AG08396 (cell line): ENCODE results near the gene SLC9A7.

Source experiments
- DNase-seq: peaks from one replicate; pipeline ENCODE4 v3.0.0; 2012; ENCODE audit warnings: low spot score, mixed read lengths

The SLC9A7 gene

DNA sequence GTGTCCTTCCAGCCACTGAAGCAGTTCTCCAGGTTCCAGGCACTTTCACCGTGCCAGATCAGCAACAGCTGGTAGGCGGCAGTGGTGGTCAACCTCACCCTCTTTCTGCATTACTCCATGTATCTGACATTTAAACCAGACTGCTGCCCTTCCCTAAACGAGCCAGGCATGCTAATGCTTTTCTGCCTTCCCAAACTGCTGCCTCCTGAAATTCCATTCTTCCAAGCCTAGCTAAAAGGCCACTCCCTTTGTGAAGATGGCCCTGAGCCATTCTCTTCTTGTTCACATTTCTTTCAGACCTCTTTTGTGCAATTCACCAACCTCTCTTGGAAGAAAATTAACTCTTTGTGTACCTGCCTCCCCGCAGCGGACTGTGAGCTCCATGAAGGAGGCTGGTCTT is 111.7 kb downstream of the SLC9A7 start:
- no peak for DNase-seq

DNA sequence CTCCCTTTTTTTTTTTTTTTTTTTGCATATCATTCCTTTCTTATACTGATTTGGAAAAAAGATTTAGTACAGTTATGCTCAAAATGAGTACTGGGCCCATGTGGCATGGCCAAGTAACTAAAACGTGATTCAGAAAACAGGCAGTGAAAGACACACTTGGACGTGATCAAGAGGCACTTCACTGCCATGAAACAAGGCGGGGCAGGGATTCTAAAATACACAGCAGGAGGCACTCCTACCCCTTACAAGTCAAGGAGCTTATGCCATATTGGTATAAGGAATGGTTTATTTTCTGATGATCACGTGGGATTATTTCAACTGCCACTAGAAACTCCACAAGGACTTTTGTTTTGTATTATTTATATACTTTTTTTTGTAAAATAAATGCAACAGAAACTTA is 113.3 kb downstream of the SLC9A7 start:
- no peak for DNase-seq

DNA sequence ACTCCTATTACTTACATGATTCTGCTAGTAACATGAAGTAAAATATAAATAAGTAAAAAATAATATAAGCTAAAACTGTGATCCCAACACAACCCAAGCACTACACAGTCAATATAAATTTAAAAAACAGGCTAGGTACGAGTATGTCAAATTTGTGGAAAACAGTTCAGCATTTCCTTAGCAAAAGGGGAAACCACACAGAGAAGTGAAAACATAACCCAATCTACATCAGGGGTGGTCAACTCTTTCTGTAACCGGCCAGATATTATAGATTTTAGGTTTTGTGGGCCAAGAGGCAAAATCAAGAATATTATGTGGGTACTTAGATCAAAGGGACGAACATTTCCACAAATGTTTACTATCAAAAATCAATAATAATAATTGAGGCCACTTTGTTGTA is 115.3 kb downstream of the SLC9A7 start:
- no peak for DNase-seq

DNA sequence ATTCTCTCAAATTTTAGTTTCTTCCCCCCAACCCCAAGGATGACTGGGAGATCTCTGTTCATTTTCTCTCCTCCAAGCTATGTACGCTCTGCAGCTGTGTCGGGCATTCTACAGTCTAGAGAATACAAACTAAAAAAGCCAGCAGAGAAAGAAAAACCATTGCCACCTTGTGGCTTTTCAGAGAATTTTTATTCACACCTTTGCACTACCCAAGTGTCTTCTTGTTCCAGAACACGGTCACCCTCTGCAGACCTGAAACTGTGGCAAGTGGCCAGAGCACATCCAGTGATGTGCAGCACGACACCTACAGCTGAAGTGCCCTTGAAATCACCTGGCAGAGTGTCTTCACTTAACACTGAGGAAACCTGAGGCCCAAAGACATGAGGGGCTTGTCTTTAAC is 116.8 kb downstream of the SLC9A7 start:
- DNase-seq, result peak; percentile 28

DNA sequence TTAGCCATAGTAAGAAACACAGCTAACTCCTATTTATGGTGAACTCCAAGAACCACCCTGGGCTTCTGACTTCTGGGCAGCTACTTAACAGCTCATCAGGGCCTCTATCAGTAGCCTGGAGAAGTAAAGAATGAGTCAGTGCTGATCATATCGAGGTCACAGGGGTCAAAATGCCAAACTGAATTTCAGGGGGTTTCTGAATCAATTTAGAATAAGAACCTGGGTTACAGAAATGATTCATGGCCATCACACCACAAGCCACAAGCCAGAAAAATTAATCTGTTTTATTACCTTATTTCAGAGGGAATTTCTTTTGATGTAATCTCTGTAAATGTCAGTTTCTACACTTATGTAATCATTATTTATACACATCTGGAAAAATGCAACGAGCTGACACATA is 121.0 kb downstream of the SLC9A7 start:
- peak; percentile 9 for DNase-seq

DNA sequence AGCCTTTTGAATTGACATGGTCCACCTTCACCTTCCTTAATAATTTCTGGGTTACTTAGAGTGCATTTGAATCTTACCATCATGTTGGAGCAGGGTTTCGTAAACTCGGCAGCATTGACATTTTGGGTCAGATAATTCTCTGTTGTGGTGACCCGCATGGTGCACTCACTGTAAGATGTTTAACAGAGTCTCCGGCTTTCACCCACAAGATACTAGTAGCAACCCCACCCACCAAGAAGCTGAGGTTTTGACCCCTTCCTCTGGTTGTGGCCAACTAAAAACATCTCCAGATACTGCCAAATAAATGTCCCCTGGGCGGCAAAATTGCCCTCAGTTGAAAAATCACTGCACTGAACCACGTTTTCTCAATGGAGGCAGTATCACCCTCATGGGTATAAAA is 122.7 kb downstream of the SLC9A7 start:
- no peak for DNase-seq

DNA sequence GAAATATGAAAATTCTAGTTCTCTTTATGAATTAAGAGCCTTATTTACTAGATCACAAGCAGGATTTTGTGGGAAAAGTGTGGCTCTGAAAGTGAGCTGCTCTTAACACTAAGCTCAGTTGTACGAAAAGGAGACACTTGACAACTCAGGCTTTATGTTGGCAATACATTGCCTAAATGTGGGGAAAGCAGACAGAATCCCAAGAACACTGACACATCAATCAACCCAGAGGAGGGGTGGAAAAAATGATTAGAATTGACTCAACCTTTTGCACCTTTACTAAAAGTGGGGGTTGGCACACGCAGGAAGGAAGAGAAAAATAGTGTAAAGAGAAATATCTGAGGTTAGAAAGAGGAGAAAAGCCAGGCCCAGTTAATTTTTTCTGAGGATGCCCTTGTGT is 123.7 kb downstream of the SLC9A7 start:
- no peak for DNase-seq

DNA sequence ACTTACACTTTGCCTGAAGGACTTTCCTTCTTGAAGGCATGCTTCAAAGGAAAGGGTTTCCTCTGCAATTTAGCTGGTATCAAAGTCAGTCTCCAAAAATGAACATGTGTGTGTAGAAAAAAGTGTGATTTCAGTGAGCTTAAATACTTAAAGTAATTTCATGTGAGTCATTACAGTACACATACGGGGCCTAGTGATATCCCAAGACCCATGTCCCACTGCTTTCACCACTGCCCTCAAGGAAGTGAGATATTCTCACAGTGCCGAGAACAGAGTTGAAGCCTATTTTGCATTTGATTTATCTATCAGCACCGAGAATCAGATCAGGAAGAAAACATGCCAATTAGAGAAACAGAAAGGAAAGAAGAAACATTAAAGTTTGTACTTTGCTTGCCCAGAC is 124.3 kb downstream of the SLC9A7 start:
- no peak for DNase-seq

DNA sequence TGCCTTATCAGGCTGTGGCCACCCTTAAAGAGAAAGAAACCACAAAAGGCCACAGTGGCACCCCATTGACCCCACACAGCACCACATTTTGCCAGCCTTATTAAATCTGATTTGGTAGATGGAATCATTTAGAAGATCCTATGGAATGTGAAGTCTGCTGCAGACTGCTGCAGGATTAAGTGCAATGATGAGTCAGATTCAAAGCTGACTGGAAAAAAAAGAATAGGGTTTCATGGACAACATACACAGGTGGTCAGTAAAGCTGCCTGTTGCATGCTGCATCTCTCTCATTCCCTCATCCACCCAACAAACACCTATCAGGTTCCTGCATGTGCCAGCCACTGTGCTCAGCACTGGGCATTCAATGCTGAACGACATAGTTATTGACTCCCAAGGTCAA is 128.8 kb downstream of the SLC9A7 start:
- no peak for DNase-seq

DNA sequence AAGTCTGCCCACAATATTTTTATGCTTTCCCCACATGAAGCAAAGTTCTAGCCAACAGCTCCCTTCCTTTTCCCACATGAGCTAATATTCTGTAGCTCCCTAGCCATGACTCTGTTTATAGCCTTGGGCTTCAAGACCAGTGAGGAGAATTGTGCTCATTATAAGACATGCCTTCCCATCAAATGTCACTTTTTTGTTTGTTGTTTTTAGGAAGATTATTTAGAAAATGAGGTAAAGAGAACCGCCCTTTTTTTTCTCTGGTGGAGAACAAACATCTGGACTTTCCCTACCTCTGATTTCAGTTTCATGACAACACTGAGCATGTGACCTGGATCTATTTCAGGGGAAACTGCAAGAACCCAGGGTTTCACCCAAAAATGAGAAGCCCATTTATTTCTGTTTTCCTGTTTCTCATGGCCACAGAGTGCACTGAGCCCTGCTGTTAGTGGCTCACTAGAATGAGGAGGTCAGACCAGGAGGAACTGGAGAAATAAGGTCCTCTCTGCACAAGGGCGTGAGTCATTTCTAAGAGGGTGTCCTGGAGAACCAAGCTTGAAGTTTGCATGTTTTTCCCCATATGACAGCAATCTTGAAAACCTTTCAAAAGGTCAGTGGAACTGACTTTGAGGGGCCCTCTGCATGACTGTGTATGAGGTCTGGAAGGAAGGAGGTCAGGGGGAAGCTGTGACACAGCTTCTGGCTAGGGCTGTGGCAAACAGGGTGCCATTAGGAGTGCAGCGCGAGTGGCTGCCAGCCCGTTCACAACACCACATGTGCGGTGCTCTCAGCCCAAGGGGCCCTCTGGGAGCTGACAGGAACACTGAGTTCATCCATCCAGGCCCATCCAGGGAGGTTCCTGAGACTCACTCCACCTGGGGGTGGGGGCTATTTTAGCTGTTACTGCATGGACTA is 130.2 kb downstream of the SLC9A7 start:
- peak; percentile 28 for DNase-seq

DNA sequence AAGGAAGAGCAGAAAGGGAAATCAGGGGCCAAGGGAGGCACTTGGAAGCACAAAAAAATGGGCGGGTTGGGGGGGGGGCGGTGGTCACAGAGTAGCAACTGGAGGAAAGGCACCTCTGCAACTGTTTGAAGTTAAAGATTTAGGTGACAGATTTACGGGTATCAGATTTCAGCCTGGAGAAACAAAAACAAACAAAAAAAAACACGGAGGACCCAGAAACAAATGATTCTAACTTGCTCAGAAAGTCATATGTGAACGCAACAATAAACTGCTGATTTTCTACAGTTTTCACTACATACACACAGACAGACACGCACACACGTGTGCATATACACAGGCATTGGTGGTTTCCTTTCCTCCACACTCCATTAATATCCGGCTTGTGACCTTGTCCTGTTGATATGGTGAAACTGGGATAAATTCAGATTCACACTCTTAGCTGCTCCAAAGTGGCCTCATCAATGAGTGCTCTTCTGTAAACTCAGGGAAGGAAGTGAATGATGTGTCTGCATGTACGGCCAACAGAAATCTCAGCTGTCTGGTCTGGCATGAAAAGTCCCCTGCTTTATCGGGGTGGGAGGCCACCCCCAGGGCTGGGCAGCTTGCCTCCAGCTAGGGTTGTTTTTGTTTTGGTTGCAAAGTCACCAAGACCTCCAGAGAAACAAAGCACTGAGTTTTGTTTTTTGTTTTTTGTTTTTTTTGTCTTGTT is 131.1 kb downstream of the SLC9A7 start:
- DNase-seq, result no peak

DNA sequence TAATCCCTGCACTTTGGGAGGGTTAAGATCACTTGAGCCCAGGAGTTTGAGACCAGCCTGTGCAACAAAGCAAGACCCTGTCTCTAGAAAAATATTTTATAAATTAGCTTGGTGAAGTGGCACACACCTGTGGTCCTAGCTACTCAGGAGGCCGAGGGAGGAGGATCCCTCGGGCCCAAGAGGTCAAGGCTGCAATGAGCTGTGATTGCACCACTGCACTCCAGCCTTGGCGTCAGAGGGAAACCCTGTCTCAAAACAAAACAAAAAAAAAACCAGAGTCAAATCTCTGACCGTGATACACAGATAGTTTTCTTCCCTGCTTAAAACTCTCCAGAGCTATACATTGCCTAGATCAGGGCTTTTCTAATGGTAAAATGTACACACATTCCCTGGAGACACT is 131.9 kb downstream of the SLC9A7 start:
- no peak for DNase-seq

DNA sequence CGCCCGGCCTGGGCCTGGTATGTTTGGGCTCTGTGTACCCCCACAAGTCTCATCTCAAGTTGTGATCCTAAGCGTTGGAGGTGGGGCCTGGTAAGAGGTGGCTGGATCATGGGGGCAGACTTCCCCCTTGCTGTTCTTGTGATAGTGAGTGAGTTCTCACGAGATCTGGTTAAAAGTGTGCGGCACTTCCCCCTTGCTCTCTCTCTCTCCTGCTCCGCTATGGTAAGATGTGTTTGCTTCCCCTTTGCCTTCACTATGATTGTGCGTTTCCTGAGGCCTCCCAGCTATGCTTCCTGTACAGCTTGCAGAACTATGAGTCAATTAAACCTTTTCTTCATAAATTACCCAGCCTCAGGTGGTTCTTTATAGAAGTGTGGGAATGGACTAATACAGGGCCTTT is 132.4 kb downstream of the SLC9A7 start:
- DNase-seq, result no peak

DNA sequence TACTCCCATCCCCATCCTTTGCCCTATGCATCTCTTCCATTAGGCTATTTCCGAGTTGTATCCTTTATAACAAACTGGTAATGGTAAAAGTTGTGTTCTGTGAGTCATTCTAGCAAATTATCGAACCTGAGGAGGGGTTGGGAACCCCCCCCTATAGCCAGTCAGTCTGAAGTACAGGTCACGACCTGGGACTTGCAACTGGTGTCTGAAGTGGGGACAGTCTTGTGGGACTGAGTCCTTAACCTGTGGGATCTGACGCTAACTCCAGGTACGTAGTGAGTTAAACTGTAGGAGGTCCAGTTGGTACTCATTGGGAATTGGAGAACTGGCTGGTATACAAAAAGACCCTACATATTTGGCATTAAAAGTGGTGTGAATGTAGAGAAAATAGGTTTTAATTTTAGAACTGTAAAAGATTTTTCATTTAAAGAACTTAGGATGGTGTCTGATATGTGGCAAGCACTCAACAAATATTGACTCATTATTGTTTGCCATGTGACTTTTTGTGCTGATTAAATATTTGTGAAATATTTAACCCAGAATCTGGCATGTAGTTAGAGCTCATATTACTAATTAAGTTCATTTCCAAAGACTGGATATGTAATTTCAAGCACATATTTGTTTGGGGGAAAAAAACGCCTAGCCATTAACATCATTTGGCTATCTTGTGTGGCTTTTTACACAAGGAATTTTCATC is 134.7 kb downstream of the SLC9A7 start:
- no peak for DNase-seq

DNA sequence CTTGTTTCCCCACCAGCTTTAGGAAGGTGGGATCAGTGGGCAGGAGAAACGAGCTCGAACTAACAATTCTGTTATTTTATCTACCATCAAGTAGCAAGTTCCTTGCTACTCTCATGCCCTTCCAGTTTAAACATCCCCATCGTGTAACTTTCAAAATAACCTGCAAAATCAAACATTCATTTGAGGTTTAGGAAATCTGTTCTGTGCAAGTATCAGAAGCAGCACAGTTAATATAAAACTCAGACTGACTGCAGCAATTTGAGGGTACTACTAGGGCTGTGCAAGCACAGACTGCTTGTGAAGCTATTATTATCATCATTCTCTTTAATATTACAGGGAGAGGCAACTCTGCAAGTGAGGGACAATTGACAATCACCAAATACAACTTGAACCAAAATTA is 137.3 kb downstream of the SLC9A7 start:
- no peak for DNase-seq

DNA sequence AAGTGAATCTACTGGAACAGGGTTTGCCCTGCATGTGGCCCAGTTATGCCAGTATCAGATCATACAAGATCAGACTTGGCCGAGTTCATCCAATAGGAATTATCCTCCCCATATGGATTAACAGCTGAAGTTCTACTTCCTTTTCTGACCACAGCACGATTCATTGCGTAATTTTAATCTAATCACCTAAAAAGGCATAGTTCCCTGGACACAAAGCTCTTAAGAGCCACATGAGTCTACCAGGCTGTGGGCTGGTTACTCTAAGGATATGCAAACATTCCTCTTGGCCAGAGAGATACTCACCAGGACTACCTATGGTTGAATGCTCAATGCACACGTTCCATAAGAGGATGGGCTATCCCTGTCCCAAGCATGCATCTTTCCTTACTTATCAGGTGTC is 138.4 kb downstream of the SLC9A7 start:
- DNase-seq, result no peak

DNA sequence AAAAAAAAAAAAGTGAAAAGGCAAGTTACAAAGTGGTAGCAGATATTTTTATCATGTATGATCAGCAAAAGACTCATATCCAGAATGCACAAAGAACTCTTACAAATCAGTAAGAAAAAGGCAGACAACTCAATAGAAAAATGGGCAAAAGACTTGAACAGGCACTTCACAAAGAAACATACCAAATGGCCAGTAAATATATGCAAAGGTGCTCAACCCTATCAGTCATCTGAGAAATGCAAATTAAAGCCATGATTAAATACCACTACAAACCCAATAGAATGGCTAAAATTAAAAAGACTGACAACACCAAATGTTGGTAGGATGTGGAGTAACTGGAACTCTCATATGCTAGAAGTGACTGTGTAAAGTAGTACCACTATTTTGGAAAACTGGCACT is 140.0 kb downstream of the SLC9A7 start:
- DNase-seq, result no peak

DNA sequence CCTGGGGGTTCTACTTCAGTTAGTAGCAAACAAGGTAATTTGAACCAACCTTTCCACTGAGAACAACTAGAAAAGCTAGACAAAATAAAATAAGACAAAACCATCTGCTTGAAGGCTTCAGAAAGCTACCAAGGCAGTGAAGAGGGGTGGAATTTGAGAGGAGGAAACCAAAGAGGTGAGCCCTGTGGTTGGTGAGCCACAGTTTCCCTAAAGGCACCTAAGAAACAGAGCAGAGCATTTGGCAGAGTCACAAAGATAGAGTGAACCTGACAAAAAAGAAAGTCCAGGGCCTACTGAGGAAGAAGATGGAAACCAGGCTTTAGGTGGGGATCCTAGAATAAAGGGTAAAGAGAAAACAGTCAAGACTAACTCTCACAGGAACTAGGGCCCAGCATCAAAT is 141.0 kb downstream of the SLC9A7 start:
- DNase-seq, result no peak

DNA sequence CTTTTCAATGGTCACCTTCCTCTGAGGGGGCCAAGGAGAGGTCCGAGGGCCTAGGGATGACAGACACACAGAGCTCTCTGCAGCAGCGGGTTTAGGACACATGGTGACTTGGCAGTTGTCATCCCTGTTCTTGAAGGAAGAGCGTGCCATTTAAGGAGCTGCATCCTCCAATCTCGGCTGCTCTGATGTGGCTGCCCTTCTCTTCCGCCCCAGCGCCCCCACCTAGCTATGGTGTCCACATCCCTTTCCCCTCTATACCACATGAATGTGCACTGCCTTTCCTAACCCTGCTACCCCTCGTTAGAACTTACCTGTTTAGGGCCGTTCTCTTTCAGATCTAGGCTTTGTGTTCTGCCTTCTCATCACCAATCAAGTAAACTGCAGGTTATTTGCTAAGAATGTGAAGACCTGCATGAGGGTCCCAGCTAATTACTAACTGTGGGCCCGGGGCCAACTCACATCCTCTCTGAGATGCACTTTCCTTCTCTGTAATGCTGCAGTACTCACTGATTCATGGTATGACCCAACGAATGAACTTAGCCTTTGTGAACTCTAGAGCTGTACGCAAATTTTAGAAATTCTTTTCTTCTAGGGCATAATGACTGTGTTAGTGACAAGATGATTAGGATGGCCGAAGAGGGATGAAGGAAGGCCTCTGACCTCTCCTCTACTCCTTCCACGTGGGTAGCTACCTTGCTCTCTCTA is 147.1 kb downstream of the SLC9A7 start:
- DNase-seq, result no peak

DNA sequence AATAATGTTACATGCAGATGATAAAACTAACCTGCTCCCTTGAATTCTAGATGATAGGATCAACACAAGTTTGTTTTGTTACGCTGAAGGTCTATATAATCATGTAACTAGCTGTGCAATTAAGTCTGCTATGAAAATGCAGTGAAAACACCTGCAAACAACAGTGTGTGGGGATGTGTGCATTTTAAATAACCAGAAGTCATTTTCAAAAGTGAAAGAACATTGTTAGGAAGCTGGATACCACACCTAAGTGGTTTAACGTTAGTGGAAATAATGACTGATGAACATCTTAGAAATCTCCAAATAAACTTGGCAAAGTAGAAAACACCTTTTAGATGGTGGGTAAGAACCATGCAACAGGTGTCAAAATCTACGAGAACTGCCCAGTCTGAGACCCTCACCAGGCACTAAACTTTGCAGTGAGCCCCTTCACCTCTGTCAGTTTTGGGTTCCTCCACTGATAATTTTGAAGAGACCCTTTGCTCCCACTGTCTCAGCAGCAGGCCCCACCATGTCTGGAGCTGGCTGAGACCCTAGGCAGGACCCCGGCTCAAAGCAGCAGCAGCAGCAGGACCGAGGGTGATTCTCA is 148.8 kb downstream of the SLC9A7 start:
- DNase-seq, result no peak

DNA sequence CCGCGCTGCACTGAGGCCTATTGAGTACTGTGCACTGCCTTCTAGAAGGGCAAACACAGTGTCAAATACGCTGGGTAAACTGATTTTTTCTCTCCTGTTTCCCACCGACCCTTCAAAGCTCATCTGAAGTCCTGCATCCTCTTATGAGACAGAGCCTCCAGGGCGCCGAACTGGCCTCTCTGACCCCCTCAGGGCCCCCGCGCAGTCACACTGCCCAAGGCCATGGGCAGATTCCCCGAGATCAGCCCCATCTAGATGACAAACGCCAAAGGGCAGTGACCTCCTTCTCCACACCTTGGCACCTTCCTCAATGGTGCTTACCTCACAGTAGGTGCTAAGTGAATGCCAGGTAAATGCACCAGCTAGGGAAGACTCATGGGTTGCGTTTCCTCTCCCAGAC is 151.0 kb downstream of the SLC9A7 start:
- DNase-seq, result no peak
